GM12872 (cell line): ENCODE data around the gene CEP97.

ENCODE experiments used
- TF ChIP-seq, protein P1 (sequence below): IDR thresholded peaks from 3 replicates; pipeline ENCODE4 v1.5.1; 2011; ENCODE audit warnings: low read depth, mild to moderate bottlenecking, low read length, moderate library complexity; ENCODE audit not compliant: insufficient read depth

Gene CEP97

DNA sequence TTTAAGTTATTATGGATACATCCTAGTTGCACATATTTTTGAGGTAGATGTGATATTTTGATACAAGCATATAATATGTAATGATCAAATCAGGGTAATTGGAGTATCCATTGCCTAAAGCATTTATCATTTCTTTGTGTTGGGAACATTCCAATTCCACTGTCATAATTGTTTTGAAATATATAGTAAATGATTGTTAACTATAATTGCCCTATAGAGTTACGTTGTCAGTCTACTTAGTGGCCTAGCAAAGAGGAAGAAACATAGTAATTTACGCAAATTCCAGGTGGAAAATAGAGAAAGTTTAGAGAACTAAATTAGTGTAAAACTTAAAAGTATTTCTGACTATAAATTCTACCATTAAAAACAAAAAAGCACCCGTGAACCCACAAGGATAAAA, 79.5 kb downstream of the CEP97 start:
- TF ChIP-seq, protein P1, sequence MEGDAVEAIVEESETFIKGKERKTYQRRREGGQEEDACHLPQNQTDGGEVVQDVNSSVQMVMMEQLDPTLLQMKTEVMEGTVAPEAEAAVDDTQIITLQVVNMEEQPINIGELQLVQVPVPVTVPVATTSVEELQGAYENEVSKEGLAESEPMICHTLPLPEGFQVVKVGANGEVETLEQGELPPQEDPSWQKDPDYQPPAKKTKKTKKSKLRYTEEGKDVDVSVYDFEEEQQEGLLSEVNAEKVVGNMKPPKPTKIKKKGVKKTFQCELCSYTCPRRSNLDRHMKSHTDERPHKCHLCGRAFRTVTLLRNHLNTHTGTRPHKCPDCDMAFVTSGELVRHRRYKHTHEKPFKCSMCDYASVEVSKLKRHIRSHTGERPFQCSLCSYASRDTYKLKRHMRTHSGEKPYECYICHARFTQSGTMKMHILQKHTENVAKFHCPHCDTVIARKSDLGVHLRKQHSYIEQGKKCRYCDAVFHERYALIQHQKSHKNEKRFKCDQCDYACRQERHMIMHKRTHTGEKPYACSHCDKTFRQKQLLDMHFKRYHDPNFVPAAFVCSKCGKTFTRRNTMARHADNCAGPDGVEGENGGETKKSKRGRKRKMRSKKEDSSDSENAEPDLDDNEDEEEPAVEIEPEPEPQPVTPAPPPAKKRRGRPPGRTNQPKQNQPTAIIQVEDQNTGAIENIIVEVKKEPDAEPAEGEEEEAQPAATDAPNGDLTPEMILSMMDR: no peak

DNA sequence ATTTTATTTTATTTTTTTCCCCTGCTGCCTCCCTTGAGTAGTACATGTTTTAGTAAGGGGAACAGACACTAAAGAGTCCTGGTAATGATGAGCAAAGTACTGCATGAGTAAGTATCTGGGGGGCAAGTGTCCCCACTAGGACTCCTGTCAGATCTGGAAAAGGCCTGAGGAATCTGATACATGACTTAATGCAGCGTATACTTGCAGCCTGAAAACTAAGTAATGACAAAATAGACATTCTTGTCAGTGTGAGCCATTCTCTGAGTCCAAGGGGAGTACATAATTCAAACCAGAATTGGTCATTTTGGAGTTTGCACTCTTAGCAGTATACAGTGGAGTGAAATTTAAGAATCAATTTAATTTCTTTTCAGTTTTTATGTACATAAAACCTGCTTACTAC, 82.1 kb downstream of the CEP97 start:
- TF ChIP-seq, protein P1: no peak

DNA sequence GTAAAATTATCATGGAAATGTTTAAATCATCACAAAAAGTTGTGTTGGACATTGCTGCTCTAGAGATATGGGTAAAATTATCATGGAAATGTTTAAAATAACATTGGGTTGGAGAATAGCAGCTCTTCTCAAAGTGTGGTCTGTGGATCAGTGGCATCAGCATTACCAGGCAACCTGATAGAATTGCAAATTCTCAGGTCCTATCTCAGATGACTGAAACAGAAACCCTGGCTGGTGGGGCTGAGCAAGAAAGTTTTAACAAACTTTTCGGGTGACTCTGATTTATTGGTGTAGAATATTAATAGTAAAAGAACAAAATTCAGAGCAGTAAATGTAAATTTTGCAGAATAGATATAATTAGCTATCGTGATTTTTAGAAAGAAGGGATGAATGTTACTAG, 83.5 kb downstream of the CEP97 start:
- TF ChIP-seq, protein P1: no peak

DNA sequence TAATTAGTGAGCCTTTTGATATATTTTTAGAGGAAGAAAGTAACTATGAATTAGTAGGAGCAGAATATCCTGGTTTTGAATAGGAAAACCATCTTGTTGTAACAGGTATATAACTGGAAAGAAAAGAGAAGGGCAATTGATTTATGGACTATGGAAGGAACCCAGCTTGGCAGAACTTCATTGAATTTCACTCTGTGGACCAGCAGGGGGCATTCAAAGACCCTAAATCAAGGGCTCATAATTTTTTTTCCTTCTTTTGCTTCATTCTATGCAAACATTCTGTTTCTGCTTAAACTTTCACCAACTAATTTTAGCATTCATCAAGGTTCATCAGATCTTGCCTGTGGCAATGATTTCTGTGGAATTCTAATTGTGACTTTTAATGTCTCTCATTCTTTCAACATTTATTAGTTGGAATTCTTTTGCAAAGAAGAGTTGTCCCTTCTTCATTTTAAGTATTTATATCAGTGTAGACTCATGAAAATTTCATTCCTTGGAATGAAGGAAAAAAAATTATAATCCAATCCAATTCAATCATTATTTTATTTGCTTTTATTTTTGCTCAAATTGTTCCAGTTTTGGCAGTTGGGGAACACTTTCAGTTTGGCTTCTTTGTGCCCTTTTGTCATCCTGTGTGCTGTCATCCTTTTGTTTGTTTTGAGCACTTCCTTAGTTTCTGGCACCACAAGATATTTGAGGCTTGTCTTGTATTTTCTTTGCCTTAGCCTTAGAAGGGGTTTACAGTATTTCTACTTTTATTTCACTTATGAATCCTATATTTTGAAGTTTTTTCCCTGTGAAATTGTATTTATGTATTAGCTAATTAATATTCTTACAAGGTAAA, 85.0 kb downstream of the CEP97 start:
- TF ChIP-seq, protein P1: peak; percentile 70

DNA sequence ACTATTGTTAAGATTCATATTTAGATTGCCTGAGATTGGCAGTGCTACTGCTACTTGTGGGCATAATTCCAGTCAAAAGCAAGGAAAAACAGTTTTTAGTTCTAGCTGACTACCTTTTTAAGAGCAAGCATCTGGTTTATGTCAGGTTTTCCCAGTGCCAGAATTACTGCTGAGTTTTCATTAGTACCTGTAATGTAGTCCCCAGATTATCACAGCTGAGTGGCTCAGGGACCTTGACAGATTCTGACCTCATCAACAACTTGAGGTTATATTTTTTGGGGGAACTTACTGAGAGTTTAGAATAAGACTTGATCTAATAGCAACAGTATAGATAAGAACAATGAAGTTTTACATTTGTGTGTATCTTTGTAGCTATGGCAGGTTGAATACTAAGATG, 85.6 kb downstream of the CEP97 start:
- TF ChIP-seq, protein P1: no peak

DNA sequence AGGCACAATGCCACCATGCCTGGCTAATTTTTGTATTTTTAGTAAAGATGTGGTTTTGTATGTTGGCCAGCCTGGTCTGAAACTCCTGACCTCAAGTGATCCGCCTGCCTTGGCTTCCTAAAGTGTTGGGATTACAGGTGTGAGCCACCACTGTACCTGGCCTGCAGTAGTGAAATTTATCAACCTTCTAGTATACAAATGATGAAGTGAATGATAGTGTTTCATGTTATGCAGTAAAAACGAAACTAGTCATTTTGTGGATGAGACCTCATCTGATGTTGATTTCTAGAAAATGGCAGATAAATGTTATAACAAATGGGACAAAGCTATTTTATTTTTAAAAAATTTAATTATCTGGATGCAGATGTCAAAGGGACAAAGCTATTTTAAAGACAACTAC, 87.5 kb downstream of the CEP97 start:
- TF ChIP-seq, protein P1: no peak

DNA sequence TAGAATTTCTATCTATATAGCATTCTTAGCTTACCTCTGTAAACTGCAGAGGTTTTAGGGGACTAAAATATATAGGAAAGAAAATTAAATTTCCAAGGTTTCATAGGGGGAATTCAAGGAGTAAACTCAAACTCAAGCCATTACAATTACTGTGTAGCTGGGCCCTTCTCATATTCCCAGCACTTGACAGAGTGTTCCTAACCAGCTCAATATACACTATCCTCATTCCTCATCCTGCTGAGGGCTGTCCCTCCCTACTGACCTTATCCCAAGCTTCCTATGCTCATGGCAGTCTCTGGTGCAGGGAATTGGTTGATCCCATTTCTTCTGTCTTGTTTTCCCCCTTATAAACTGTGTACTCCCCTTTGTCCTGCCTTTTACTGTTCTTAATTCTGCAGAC, 88.5 kb downstream of the CEP97 start:
- TF ChIP-seq, protein P1: no peak
